Inflammatory macrophage treated with lipopolysaccharide for 4 hours (primary cell): Measurements from ENCODE around the gene PTPN4.
A peak's percentile ranks its signal among the peaks of the same experiment; 100 is the strongest.

Source experiments
- DNase-seq: peaks from one replicate; pipeline ENCODE4 v3.0.0-alpha.2; 2020

PTPN4 gene

GRCh38 chr2:119864318-119864717, 104.6 kb downstream of the PTPN4 start:
- DNase-seq = peak; percentile 70

- DNase-seq = no peak
These were observed 112.0 kb downstream of the PTPN4 start for GRCh38 chr2:119871725-119872124.

GRCh38 chr2:119873350-119874315, 113.9 kb downstream of the PTPN4 start:
- DNase-seq = no peak

- DNase-seq = no peak
These were observed 119.8 kb downstream of the PTPN4 start for GRCh38 chr2:119879502-119879901.

GRCh38 chr2:119888680-119889079, 129.0 kb downstream of the PTPN4 start:
- DNase-seq = no peak

- no peak for DNase-seq
These were observed 138.1 kb downstream of the PTPN4 start for GRCh38 chr2:119897736-119898395.

GRCh38 chr2:119901013-119901412, 141.3 kb downstream of the PTPN4 start:
- DNase-seq = no peak

- DNase-seq = no peak
These were observed 150.8 kb downstream of the PTPN4 start for GRCh38 chr2:119910566-119910965.

GRCh38 chr2:119914266-119914665, 154.5 kb downstream of the PTPN4 start:
- no peak for DNase-seq

- no peak for DNase-seq
These were observed 162.1 kb downstream of the PTPN4 start for GRCh38 chr2:119921825-119922224.

GRCh38 chr2:119922699-119923098, 163.0 kb downstream of the PTPN4 start:
- no peak for DNase-seq

- no peak for DNase-seq
These were observed 169.8 kb downstream of the PTPN4 start for GRCh38 chr2:119929537-119929936.

GRCh38 chr2:119932809-119933208, 173.1 kb downstream of the PTPN4 start:
- DNase-seq = no peak

- DNase-seq = no peak
These were observed 174.6 kb downstream of the PTPN4 start for GRCh38 chr2:119934319-119934718.

- DNase-seq = no peak
These were observed 178.0 kb downstream of the PTPN4 start for GRCh38 chr2:119937680-119938079.

GRCh38 chr2:119939915-119940314, 180.2 kb downstream of the PTPN4 start:
- DNase-seq = no peak

GRCh38 chr2:119940856-119941255, 181.1 kb downstream of the PTPN4 start:
- DNase-seq = no peak

- DNase-seq = no peak
These were observed 181.7 kb downstream of the PTPN4 start for GRCh38 chr2:119941388-119941787.

- no peak for DNase-seq
These were observed 182.3 kb downstream of the PTPN4 start for GRCh38 chr2:119941981-119942513.

- DNase-seq = no peak
These were observed 183.3 kb downstream of the PTPN4 start for GRCh38 chr2:119943058-119943457.

GRCh38 chr2:119947535-119947934, 187.8 kb downstream of the PTPN4 start:
- no peak for DNase-seq

GRCh38 chr2:119950966-119951365, 191.2 kb downstream of the PTPN4 start:
- DNase-seq = no peak

- DNase-seq = no peak
These were observed 199.0 kb downstream of the PTPN4 start for GRCh38 chr2:119958670-119959268.
